Measurements from ENCODE around the gene SDCCAG8.

Gene SDCCAG8

GRCh38 chr1:243286409-243287122 is 30.7 kb downstream of the SDCCAG8 start:
- DNase-seq (ENCODE audit: low read depth), result no peak

GRCh38 chr1:243287123-243287460 is 31.3 kb downstream of the SDCCAG8 start:
- no peak for DNase-seq (ENCODE audit: low read depth)

GRCh38 chr1:243287652-243288051 is 31.8 kb downstream of the SDCCAG8 start:
- DNase-seq (ENCODE audit: low read depth), result no peak

- no peak for DNase-seq (ENCODE audit: low read depth)
Observed at GRCh38 chr1:243288062-243288461, 32.2 kb downstream of the SDCCAG8 start.

GRCh38 chr1:243291292-243291691 is 35.5 kb downstream of the SDCCAG8 start:
- DNase-seq (ENCODE audit: low read depth), result no peak

- DNase-seq (ENCODE audit: low read depth), result no peak
Observed at GRCh38 chr1:243292117-243292516, 36.3 kb downstream of the SDCCAG8 start.

- DNase-seq (ENCODE audit: low read depth), result no peak
Observed at GRCh38 chr1:243293941-243294722, 38.3 kb downstream of the SDCCAG8 start.

- no peak for DNase-seq (ENCODE audit: low read depth)
Observed at GRCh38 chr1:243294723-243295121, 38.9 kb downstream of the SDCCAG8 start.

GRCh38 chr1:243299069-243299468 is 43.2 kb downstream of the SDCCAG8 start:
- no peak for DNase-seq (ENCODE audit: low read depth)

- DNase-seq (ENCODE audit: low read depth), result no peak
Observed at GRCh38 chr1:243301059-243301458, 45.2 kb downstream of the SDCCAG8 start.

- DNase-seq (ENCODE audit: low read depth), result no peak
Observed at GRCh38 chr1:243311809-243312208, 56.0 kb downstream of the SDCCAG8 start.

GRCh38 chr1:243312952-243313634 is 57.3 kb downstream of the SDCCAG8 start:
- no peak for DNase-seq (ENCODE audit: low read depth)

- no peak for DNase-seq (ENCODE audit: low read depth)
Observed at GRCh38 chr1:243313635-243314536, 58.0 kb downstream of the SDCCAG8 start.

- DNase-seq (ENCODE audit: low read depth), result no peak
Observed at GRCh38 chr1:243315455-243315854, 59.6 kb downstream of the SDCCAG8 start.

- no peak for DNase-seq (ENCODE audit: low read depth)
Observed at GRCh38 chr1:243315893-243316292, 60.1 kb downstream of the SDCCAG8 start.

- DNase-seq (ENCODE audit: low read depth), result no peak
Observed at GRCh38 chr1:243316366-243316989, 60.6 kb downstream of the SDCCAG8 start.

GRCh38 chr1:243320224-243320623 is 64.4 kb downstream of the SDCCAG8 start:
- no peak for DNase-seq (ENCODE audit: low read depth)

- DNase-seq (ENCODE audit: low read depth), result no peak
Observed at GRCh38 chr1:243322326-243322725, 66.5 kb downstream of the SDCCAG8 start.

GRCh38 chr1:243323491-243323890 is 67.7 kb downstream of the SDCCAG8 start:
- DNase-seq (ENCODE audit: low read depth), result no peak

GRCh38 chr1:243325305-243325890 is 69.6 kb downstream of the SDCCAG8 start:
- no peak for DNase-seq (ENCODE audit: low read depth)

GRCh38 chr1:243332440-243332839 is 76.6 kb downstream of the SDCCAG8 start:
- DNase-seq (ENCODE audit: low read depth), result no peak

All from activated T-cell treated with anti-CD3 and anti-CD28 coated beads for 24 hours (primary cell).